Renal cortical epithelial cell (primary cell): ENCODE data around the gene MYL10. TPM values are rescaled to one million over a fixed set of nuclear protein-coding genes. Genes with fewer than 3 reads are reported as not detected.
A peak's percentile ranks its signal among the peaks of the same experiment; 100 is the strongest.

Experiments used
- DNase-seq: peaks from one replicate; pipeline ENCODE4 v3.0.0-alpha.2; 2011; ENCODE audit warnings: low read depth
- total RNA-seq: library from RNA; depleted of rRNA; stranded (reverse); fragments of >200 nt; gene quantifications from 2 replicates; pipeline ENCODE4 v1.2.3, GENCODE V29; 2014

The MYL10 gene
- total RNA-seq, 1 donor from 2014 or later = not detected

GRCh38 chr7:101596898-101597297 is 32.2 kb downstream of the MYL10 start:
- no peak for DNase-seq

DNA sequence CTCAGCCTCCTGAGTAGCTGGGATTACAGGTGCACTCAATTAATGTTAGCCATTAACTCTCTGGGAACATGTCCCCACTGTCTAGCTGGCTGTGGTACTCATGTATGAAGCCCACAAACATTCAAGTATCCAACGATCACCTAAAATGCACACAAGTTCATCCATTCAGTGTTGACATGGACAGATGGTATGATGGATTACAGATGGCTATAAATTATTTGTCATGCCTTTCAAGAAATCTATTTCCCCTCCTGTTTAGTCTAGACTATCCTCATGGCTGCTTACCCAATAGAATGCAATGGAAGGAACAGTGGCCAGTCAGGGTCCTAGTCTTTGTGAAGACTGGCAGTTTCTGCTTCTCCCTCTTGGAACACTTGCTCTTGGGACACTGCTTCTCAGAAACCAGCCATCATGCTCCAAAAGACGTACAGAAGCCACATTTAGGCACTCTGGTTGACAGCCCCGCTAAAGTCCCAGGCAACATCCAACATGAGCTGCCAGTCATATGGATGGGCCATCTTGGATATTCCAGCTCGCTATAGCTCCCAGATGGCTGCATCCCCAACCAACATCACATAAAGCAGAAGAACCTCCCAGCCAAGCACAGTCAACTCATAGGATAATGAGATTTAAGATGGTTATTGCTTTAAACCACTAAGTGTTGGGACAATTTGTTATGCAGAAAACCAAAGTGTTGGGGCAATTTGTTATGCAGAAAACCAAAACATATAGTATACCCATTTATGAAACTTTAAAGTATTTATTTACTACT is 33.1 kb downstream of the MYL10 start:
- no peak for DNase-seq

DNA sequence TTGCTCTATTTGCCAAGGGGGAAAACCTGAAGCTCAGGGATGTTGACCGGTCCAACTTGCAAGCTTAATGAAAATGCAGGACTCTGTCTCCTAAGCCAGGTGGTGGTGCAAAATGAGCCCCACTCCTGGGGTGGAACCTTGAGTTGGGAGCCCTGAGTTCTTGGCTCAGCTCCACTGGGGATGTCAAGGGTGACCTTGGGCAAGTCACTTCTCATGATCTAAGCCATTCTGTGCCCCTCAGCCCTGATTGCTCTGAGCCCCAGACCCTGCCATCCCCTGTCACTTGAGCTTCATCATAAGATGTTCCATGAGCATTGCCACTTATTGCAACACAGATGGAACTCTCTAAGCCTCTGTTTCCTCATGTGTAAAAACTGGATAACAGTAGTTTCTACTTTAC is 33.9 kb downstream of the MYL10 start:
- DNase-seq = no peak

- DNase-seq = no peak
Observed at GRCh38 chr7:101594790-101595189, 34.3 kb downstream of the MYL10 start.

DNA sequence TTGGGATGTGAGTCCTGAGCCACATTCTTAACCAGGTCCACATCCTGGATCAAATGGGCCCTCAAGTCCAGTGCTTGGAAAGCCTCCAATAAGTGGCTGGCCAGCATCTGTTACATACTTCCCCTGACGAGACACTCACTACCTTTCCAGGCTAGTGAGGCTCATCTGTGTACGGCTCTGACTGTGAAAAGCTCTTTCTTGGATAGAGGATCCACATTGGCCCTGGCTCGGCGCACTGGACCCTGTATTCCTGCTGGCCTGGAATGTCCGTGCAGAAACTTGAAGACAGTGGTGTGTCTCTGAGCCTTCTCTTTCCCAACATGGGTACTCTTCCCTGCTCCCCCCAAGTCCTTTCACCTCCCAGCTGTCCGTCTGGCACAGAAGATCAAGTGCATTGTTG is 35.5 kb downstream of the MYL10 start:
- DNase-seq = no peak

GRCh38 chr7:101591504-101591903 is 37.6 kb downstream of the MYL10 start:
- no peak for DNase-seq

GRCh38 chr7:101590663-101591435 is 38.2 kb downstream of the MYL10 start:
- no peak for DNase-seq

GRCh38 chr7:101589976-101590662 is 39.0 kb downstream of the MYL10 start:
- no peak for DNase-seq

- no peak for DNase-seq
Observed at GRCh38 chr7:101589052-101589451, 40.0 kb downstream of the MYL10 start.

DNA sequence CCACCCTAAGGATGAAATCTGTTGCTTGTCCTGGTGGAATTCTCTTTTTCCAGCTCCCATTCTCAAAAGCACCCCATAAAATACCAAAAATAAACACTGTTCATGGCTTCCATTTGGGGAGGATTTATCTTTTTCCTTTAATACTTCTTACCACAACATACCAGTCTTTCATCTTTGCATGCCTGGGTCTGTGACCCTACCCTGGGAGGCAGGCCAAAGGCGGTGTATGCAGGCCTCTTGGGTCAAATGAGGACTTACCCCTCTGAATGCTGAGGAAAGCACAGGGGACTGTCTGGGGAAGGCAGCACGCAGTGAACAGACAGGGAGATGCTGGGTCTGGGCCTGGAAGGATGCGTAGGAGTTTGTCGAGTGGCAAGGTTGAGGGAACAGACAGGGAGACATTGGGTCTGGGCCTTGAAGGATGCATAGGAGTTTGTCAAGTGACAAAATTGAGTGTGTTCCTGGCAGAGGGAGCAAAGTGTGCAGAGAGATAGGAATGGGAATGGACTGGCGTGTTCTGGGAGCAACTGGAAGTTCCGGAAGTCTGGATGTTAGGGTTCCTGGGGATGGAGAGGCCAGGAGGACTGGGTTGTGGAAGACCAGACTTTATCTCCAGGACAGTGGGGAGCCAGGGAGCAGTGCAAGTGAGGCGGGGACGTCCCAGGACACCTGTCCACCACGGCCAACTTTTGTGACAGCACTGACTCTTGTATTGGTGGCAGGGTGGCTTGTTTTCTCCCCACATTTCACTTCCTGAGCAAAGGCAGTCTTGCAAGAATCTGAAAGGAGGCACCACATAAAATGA is 40.8 kb downstream of the MYL10 start:
- DNase-seq = no peak

GRCh38 chr7:101586906-101587677 is 42.0 kb downstream of the MYL10 start:
- no peak for DNase-seq

- no peak for DNase-seq
Observed at GRCh38 chr7:101586078-101586905, 42.8 kb downstream of the MYL10 start.

GRCh38 chr7:101582971-101583370 is 46.1 kb downstream of the MYL10 start:
- DNase-seq = no peak

- DNase-seq = no peak
Observed at GRCh38 chr7:101581891-101582290, 47.2 kb downstream of the MYL10 start.

DNA sequence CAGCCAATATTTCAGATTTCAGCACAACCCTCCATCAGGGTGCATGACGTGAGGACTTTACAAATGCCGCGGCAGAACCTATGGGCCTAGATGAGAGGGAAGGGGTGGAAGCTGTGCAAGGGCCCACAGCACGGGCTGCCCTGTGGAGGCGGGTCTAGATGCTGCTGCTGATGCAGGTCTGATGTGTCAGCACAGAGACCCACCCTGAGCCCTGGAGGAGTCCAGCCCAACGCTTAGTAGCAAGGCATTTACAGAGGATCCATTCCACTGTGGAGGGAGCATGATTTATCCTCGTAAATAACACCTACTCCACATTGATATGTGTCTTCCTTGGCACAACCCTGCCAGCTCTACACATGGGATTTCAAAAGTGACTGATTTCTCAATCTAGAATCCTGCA is 48.5 kb downstream of the MYL10 start:
- no peak for DNase-seq

DNA sequence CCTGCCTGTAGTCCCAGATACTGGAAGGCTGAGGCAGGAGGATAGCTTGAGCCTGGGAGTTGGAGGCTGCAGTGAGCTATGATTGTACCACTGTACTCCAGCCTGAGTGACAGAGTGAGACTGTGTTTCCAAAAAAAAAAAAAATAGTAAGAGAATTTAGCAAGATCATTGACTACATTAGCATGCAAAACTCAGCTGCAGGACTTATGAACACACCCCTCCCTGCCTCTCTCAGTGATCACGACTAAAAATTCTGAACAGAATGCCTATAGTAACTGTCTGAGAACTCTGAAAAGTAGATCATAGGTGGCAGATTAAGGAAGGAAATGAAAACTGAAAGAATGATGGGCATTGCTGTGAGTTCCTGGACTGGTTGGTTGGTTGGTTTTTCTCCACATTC is 50.5 kb downstream of the MYL10 start:
- no peak for DNase-seq

DNA sequence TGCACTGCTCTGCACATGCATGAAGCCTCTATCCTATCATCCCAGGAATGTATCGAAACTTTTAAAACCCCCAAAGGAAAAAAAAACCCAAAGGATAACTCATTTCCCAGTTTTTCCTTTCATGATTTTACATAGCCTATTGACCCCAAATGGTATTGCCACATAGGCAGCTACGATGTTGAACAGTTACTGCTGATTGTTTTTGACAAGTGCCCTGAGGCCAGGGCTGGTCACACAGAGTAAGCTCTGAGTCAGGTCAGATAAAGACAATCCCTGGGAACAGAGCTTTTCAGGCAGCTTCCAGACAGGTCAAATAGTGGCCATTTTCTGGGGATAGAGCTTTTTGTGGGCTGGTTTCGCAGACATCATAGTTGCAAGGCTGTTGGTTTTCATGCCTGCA is 52.1 kb downstream of the MYL10 start:
- DNase-seq = peak; percentile 5

- no peak for DNase-seq
Observed at GRCh38 chr7:101575721-101576120, 53.4 kb downstream of the MYL10 start.

DNA sequence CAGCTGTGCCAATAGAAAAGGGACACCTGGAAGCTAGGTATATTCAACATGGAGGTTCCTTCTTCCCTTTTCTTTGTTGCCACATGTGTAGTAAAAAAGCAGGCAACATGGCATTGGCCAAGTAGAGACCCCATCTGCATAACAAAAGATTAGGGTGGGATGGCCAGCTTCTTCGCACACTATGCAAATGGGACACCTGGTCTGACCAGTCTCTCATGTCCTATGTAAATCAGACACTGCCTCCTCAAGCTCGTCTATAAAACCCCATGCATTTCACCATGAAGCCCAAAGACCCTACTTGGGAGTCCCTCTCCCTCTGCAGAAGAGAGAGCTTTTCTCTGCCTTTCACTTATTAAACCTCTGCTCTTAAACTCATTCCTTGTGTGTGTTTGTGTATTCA is 53.9 kb downstream of the MYL10 start:
- no peak for DNase-seq

DNA sequence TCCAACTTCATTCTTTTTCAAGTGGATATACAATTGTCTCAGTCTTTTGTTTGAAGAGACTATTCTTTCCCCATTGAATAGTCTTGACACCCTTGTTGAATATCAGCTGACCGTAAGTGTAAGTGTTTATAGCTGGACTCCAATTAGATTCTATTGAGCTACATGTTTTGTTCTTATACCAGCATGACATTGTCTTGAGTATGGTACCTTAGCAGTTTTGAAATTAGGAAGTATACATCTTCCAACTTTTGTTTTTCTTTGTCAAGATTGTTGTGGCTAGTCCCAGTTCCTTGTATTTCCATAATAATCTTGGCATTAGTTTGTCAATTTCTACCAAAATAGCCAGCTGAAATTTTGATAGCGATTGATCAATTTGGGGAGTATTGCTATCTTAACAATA is 56.9 kb downstream of the MYL10 start:
- no peak for DNase-seq
